Measurements from ENCODE around the gene IPO7. TPM values are rescaled to one million over a fixed set of nuclear protein-coding genes. Genes with fewer than 3 reads are reported as not detected.

IPO7 gene
- total and polyA plus RNA-seq, 2 of the 13 experiments (the other 11 are each of a cell fraction or from before 2014, with no cell fraction given) = 59.4 to 98.4 TPM

DNA sequence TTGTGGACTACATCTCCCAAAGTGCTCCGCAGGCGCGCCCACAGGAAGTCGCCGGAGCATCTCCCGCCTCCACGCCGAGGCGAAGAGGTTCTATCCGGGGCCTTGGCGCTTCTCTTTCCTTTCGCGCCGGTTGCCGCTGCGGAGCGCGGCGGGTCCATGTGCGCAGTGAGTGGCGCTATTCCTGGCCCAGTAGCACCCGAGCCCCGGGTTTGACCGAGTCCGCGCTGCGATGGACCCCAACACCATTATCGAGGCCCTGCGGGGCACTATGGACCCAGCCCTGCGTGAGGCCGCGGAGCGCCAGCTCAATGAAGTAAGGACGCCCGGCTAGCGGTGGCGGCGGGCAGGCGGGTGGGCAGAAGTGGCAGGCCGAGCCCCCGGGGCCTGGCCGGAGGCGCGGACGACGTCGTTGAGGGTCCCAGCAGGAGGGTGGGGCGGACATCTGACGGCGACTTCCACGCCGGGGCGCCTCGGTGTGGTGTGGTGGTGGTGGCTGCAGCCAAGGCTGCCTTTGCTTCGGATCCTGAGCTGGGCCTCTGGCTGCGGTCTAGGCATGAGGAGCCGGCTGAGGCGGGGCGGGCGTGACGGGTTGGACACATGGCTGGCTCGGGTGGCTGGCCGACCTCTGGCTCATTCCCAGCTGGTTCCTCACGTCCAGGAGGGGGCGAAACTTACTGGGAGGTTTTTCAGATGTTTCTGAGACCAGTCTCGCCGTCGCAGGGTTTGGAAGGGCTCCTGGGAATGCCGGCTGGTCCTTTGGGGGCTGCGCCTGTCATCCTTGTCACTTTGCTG, at the start of gene IPO7 (continued):
- 0 out of 2 replicates have a peak, but pooled peaks have one; percentile 64 for TF ChIP-seq TOPORS (CRISPR knock-in tag; IDR thresholded peaks at IDR 0.05)
- TF ChIP-seq ZSCAN20 (CRISPR knock-in tag; IDR thresholded peaks at IDR 0.05; ENCODE audit: borderline replicate concordance) = peak; percentile 47; the same call in 1 of the 2 replicates
- 0 out of 2 replicates have a peak, but pooled peaks have one; percentile 61 for TF ChIP-seq SMAD3 (CRISPR knock-in tag; IDR thresholded peaks at IDR 0.05)
- TF ChIP-seq, protein P1, sequence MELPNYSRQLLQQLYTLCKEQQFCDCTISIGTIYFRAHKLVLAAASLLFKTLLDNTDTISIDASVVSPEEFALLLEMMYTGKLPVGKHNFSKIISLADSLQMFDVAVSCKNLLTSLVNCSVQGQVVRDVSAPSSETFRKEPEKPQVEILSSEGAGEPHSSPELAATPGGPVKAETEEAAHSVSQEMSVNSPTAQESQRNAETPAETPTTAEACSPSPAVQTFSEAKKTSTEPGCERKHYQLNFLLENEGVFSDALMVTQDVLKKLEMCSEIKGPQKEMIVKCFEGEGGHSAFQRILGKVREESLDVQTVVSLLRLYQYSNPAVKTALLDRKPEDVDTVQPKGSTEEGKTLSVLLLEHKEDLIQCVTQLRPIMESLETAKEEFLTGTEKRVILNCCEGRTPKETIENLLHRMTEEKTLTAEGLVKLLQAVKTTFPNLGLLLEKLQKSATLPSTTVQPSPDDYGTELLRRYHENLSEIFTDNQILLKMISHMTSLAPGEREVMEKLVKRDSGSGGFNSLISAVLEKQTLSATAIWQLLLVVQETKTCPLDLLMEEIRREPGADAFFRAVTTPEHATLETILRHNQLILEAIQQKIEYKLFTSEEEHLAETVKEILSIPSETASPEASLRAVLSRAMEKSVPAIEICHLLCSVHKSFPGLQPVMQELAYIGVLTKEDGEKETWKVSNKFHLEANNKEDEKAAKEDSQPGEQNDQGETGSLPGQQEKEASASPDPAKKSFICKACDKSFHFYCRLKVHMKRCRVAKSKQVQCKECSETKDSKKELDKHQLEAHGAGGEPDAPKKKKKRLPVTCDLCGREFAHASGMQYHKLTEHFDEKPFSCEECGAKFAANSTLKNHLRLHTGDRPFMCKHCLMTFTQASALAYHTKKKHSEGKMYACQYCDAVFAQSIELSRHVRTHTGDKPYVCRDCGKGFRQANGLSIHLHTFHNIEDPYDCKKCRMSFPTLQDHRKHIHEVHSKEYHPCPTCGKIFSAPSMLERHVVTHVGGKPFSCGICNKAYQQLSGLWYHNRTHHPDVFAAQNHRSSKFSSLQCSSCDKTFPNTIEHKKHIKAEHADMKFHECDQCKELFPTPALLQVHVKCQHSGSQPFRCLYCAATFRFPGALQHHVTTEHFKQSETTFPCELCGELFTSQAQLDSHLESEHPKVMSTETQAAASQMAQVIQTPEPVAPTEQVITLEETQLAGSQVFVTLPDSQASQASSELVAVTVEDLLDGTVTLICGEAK (IDR thresholded peaks at IDR 0.05) = peak; percentile 55; the same call in 1 of the 2 replicates
- TF ChIP-seq, protein P1 (CRISPR knock-in tag; IDR thresholded peaks at IDR 0.05) = peak; percentile 84; the same call in 1 of the 2 replicates
- TF ChIP-seq ZBTB20 (CRISPR knock-in tag; IDR thresholded peaks at IDR 0.05; ENCODE audit: borderline replicate concordance, low read depth) = peak; percentile 67; the same call in 1 of the 2 replicates
- peak; percentile 78; the same call in 1 of the 2 replicates for TF ChIP-seq ZNF703 (CRISPR knock-in tag; IDR thresholded peaks at IDR 0.05; ENCODE audit: borderline replicate concordance)
- TF ChIP-seq ZBTB2 (CRISPR knock-in tag; IDR thresholded peaks at IDR 0.05; ENCODE audit: low read depth) = 0 out of 2 replicates have a peak, but pooled peaks have one; percentile 46
- TF ChIP-seq, protein P2, sequence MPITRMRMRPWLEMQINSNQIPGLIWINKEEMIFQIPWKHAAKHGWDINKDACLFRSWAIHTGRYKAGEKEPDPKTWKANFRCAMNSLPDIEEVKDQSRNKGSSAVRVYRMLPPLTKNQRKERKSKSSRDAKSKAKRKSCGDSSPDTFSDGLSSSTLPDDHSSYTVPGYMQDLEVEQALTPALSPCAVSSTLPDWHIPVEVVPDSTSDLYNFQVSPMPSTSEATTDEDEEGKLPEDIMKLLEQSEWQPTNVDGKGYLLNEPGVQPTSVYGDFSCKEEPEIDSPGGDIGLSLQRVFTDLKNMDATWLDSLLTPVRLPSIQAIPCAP (CRISPR knock-in tag; IDR thresholded peaks at IDR 0.05; ENCODE audit: low read depth) = no peak
- TF ChIP-seq, protein P3, sequence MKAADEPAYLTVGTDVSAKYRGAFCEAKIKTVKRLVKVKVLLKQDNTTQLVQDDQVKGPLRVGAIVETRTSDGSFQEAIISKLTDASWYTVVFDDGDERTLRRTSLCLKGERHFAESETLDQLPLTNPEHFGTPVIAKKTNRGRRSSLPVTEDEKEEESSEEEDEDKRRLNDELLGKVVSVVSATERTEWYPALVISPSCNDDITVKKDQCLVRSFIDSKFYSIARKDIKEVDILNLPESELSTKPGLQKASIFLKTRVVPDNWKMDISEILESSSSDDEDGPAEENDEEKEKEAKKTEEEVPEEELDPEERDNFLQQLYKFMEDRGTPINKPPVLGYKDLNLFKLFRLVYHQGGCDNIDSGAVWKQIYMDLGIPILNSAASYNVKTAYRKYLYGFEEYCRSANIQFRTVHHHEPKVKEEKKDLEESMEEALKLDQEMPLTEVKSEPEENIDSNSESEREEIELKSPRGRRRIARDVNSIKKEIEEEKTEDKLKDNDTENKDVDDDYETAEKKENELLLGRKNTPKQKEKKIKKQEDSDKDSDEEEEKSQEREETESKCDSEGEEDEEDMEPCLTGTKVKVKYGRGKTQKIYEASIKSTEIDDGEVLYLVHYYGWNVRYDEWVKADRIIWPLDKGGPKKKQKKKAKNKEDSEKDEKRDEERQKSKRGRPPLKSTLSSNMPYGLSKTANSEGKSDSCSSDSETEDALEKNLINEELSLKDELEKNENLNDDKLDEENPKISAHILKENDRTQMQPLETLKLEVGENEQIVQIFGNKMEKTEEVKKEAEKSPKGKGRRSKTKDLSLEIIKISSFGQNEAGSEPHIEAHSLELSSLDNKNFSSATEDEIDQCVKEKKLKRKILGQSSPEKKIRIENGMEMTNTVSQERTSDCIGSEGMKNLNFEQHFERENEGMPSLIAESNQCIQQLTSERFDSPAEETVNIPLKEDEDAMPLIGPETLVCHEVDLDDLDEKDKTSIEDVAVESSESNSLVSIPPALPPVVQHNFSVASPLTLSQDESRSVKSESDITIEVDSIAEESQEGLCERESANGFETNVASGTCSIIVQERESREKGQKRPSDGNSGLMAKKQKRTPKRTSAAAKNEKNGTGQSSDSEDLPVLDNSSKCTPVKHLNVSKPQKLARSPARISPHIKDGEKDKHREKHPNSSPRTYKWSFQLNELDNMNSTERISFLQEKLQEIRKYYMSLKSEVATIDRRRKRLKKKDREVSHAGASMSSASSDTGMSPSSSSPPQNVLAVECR (CRISPR knock-in tag; IDR thresholded peaks at IDR 0.05; ENCODE audit: borderline replicate concordance) = peak; percentile 94
- no peak for TF ChIP-seq ZNF10 (CRISPR knock-in tag; IDR thresholded peaks at IDR 0.05; ENCODE audit: borderline replicate concordance, low read depth)

All from HepG2 (cell line).